ENCODE data around the gene TMEM219. TPM values are rescaled to one million over a fixed set of nuclear protein-coding genes. Genes with fewer than 3 reads are reported as not detected.

The TMEM219 gene
- total and polyA plus RNA-seq, 2 donors (not counting 3 experiments of a cell fraction or from before 2014, with no cell fraction given), result 110 to 182 TPM

DNA sequence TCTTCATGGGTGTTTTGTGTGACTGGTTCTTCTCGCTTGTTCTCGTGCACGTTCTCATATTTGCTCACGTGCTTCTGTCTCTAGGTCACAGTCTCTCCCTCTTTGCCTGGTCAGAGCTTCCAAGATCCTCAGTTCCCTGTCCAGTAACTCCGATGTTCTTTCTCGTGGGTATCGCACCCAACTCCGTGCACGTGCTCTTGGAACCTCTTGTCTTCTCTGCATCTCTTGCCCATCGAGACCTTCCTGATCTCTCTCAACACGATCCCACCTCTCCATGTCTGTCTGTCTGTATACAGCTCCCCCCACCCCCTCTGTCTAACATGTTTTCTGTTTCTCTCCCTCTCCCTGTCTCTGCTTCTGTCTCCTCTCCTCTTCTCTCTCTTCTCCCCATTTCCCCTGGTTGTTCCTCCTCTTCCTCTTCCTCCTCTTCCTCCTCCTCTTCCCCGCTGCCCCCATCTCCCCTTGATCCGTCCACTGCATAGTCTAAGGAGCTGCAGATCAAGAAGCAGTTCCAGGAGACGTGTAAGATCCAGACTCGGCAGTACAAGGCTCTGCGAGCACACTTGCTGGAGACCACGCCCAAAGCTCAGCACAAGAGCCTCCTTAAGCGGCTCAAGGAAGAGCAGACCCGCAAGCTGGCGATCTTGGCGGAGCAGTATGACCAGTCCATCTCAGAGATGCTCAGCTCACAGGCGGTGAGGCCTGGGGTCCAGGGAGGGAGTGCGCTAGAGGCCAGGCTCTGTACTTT is 27.4 kb downstream of the TMEM219 start:
- Histone ChIP-seq H3K9me1 (replicated peaks; ENCODE audit: control insufficient read depth, extremely low read depth, insufficient read depth, low read length) (no peaks in the 10 kb centered on the region), H3K4me1 (ENCODE audit: control insufficient read depth, extremely low read depth, insufficient read depth, low read length) (peaks cover 3% of the 10 kb centered on the region), H2AFZ (ENCODE audit: low read depth, low read length) (no peak overlapping the region), H3K36me3 (ENCODE audit: control insufficient read depth in 2 of 2, extremely low read depth in 1 of 2, insufficient read depth in 2 of 2, low read length in 2 of 2) (peaks cover 30 to 80% of the 10 kb centered on the region in 2 experiments), H3K27me3 (ENCODE audit: control insufficient read depth in 2 of 2, insufficient read depth in 2 of 2, low read length in 2 of 2) (no peaks in the 10 kb centered on the region), H3K27ac (ENCODE audit: insufficient read depth, low read depth, low read length) (no peak overlapping the region), H3K9me3 (replicated peaks; ENCODE audit: control insufficient read depth, insufficient read depth, low read length) (no peaks in the 10 kb centered on the region), H4K20me1 (replicated peaks; ENCODE audit: control insufficient read depth, extremely low read depth, insufficient read depth, low read length) (no peaks in the 10 kb centered on the region), H3K4me3 (replicated peaks in 1 of 3; ENCODE audit: insufficient read depth in 1 of 3, low read depth in 1 of 3, low read length in 3 of 3) (no peak overlapping the region), H3K79me2 (ENCODE audit: control insufficient read depth, insufficient read depth, low read length) (no peaks in the 10 kb centered on the region), H3K4me2 (ENCODE audit: insufficient read depth, low read length) (no peak overlapping the region), H3K9ac (replicated peaks; ENCODE audit: extremely low read depth, insufficient read depth, low read length) (no peak overlapping the region)
- ChIA-PET CTCF (interaction anchor here (1.4 kb wide), 1 partner anchor 141 kb away, joined by 3 read pairs; no protein-coding TSS in a partner anchor), POLR2A (interaction anchor here (1.1 kb wide), 1 partner anchor 16 kb away, joined by 3 read pairs; the partner anchor contains the start of gene TAOK2)
- dilution Hi-C loops (cut with MboI; ENCODE audit: extremely low pct_ligation_motif_present, low sequenced_read_pairs) (no loop called here), intact Hi-C loops (cut with micrococcal nuclease) (no loop called here)
- DNase-seq (ENCODE audit: low read depth, low spot score), result no peak
- TF ChIP-seq POLR2A (IDR thresholded peaks at IDR 0.05; ENCODE audit: low read depth, low read length), result no peak
- TF ChIP-seq FOS (IDR thresholded peaks at IDR 0.05; ENCODE audit: borderline replicate concordance, insufficient read depth, low read length), result no peak
- no peak for TF ChIP-seq MYC (IDR thresholded peaks at IDR 0.05; ENCODE audit: low read depth, low read length)
- TF ChIP-seq, protein P1, sequence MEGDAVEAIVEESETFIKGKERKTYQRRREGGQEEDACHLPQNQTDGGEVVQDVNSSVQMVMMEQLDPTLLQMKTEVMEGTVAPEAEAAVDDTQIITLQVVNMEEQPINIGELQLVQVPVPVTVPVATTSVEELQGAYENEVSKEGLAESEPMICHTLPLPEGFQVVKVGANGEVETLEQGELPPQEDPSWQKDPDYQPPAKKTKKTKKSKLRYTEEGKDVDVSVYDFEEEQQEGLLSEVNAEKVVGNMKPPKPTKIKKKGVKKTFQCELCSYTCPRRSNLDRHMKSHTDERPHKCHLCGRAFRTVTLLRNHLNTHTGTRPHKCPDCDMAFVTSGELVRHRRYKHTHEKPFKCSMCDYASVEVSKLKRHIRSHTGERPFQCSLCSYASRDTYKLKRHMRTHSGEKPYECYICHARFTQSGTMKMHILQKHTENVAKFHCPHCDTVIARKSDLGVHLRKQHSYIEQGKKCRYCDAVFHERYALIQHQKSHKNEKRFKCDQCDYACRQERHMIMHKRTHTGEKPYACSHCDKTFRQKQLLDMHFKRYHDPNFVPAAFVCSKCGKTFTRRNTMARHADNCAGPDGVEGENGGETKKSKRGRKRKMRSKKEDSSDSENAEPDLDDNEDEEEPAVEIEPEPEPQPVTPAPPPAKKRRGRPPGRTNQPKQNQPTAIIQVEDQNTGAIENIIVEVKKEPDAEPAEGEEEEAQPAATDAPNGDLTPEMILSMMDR (IDR thresholded peaks at IDR 0.05; ENCODE audit: extremely low read depth in 1 of 2, insufficient read depth in 1 of 2, low read depth in 1 of 2, low read length in 2 of 2), result no peak
- no peak for TF ChIP-seq JUN (IDR thresholded peaks at IDR 0.05; ENCODE audit: borderline replicate concordance, insufficient read depth, insufficient read length, low read depth)
- no peak for TF ChIP-seq EZH2 (IDR thresholded peaks at IDR 0.05; ENCODE audit: borderline replicate concordance, low read depth, low read length, severe bottlenecking)
- no peak for TF ChIP-seq GATA2 (IDR thresholded peaks at IDR 0.05; ENCODE audit: insufficient read depth, insufficient read length, low read depth, low read length)
- TF ChIP-seq, protein P2, sequence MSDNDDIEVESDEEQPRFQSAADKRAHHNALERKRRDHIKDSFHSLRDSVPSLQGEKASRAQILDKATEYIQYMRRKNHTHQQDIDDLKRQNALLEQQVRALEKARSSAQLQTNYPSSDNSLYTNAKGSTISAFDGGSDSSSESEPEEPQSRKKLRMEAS (IDR thresholded peaks at IDR 0.05; ENCODE audit: insufficient read depth, insufficient read length), result no peak
- no peak for TF ChIP-seq POLR2AphosphoS5 (IDR thresholded peaks at IDR 0.05; ENCODE audit: insufficient read depth, low read depth, low read length)
- no peak for FAIRE-seq
- no TSS peak for BruUV-seq (replicated peaks)
